Measurements from ENCODE around the gene HRC. TPM values are rescaled to one million over a fixed set of nuclear protein-coding genes. Genes with fewer than 3 reads are reported as not detected.

Gene HRC
- total and polyA plus RNA-seq, 11 donors = 267 to 1,953 (median 867) TPM

DNA sequence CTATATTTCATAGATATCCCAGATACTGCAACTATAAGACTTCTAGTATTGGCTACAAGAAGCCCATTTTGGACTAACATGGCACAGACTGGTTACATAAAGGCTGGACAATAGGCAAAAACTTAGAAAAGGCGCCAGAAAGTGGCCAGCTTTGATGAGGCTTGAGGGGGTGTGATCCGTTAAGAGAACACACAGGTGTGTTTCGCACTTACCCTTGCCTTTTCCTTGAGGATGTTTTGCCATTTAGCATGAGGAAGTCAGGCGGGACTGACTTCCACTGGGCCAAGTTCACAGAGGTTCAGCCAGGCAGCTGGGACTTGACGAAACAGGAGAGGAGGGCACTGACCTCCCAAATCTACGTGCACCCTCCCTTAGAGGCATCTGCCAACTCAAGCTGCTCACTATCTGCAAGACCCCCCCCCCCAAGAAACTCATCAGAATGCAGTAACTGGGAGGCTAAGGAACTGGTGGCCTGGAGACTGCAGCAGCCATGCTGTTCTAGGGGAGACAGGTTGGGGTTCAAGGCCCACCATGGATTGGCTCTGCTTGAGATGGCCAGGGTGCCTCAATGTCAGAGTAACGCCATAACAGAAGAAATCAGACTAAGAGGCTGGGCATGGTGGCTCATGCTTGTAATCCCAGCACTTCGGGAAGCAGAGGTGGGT lies 45.5 kb downstream of the HRC start:
- no peaks in the 10 kb centered on the region for H3K9me3 ChIP-seq
- H3K27ac ChIP-seq = peak overlapping the region in 4 of 12 donors; percentile 32 to 52 (median 38)
- ATAC-seq = no peak
- TF ChIP-seq, protein P1, sequence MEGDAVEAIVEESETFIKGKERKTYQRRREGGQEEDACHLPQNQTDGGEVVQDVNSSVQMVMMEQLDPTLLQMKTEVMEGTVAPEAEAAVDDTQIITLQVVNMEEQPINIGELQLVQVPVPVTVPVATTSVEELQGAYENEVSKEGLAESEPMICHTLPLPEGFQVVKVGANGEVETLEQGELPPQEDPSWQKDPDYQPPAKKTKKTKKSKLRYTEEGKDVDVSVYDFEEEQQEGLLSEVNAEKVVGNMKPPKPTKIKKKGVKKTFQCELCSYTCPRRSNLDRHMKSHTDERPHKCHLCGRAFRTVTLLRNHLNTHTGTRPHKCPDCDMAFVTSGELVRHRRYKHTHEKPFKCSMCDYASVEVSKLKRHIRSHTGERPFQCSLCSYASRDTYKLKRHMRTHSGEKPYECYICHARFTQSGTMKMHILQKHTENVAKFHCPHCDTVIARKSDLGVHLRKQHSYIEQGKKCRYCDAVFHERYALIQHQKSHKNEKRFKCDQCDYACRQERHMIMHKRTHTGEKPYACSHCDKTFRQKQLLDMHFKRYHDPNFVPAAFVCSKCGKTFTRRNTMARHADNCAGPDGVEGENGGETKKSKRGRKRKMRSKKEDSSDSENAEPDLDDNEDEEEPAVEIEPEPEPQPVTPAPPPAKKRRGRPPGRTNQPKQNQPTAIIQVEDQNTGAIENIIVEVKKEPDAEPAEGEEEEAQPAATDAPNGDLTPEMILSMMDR (IDR thresholded peaks at IDR 0.05) = no peak
- TF ChIP-seq POLR2A (IDR thresholded peaks at IDR 0.05) = no peak
- no peaks in the 10 kb centered on the region for H3K27me3 ChIP-seq
- H3K36me3 ChIP-seq = peaks cover 0 to 51% (median 47%) of the 10 kb centered on the region in 9 donors
- DNase-seq = peak in 1 of 5 donors; percentile 14
- H3K4me3 ChIP-seq = no peak overlapping the region
- WGBS, 4 donors = 78 to 91% (median 81%) methylated on average over 8 of the region's 8 CpGs
- H3K4me1 ChIP-seq = peaks cover 0 to 28% (median 18%) of the 10 kb centered on the region in 12 donors
- intact Hi-C loops (cut with DNase I) = loop anchor here in 4 of 10 donors (5.0 kb wide), 1 partner anchor 38 kb away; no protein-coding TSS in a partner anchor

DNA sequence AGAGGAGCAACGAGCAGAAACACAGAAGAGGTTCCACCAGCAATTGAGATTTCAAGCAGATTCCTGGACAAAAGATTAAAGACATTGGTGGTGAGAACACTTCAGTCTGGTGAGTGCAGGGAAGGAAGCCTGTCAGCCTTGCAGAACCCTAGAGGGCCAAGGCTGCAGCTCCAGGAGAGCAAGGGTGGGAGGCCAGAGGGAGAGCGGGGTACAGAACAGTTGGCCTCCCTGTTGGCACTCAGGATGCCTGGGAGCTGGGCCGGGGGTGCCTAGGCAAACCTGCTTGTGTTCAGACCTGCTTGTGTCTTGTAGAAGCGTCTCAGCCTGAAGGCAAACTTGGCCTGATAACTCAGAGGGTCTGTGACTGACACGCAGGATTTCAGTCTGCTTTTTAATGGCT lies 46.1 kb downstream of the HRC start:
- Histone ChIP-seq H3K36me3 (peaks cover 0 to 57% (median 53%) of the 10 kb centered on the region in 9 donors), H3K4me3 (no peak overlapping the region), H3K27me3 (no peaks in the 10 kb centered on the region), H3K27ac (no peak overlapping the region), H3K9me3 (no peaks in the 10 kb centered on the region), H3K4me1 (peaks cover 0 to 27% (median 18%) of the 10 kb centered on the region in 12 donors)
- ATAC-seq (no peak), DNase-seq (no peak)
- WGBS, 4 donors = 77 to 86% (median 79%) methylated on average over 5 of the region's 5 CpGs
- TF ChIP-seq, protein P1 (IDR thresholded peaks at IDR 0.05) = no peak
- no peak for TF ChIP-seq POLR2A (IDR thresholded peaks at IDR 0.05)
- intact Hi-C loops (cut with DNase I) = no loop called here

- DNase-seq = no peak
- Histone ChIP-seq H3K4me1 (peaks cover 0 to 19% (median 10%) of the 10 kb centered on the region in 12 donors), H3K27ac (no peak overlapping the region), H3K4me3 (no peak overlapping the region), H3K36me3 (peaks cover 0 to 68% (median 64%) of the 10 kb centered on the region in 9 donors), H3K27me3 (no peaks in the 10 kb centered on the region), H3K9me3 (no peaks in the 10 kb centered on the region)
- intact Hi-C loops (cut with DNase I) = no loop called here
- TF ChIP-seq, protein P1 (IDR thresholded peaks at IDR 0.05) = no peak
- TF ChIP-seq POLR2A (IDR thresholded peaks at IDR 0.05) = no peak
- WGBS, 4 donors = 95% methylated on average over 93 of the region's 93 CpGs
- peak in 1 of 4 donors; percentile 31 for ATAC-seq
These were observed 47.4 kb downstream of the HRC start for GRCh38 chr19:49107625-49108459.

GRCh38 chr19:49106648-49107135 lies 48.5 kb downstream of the HRC start:
- H3K27ac ChIP-seq = no peak overlapping the region
- H3K9me3 ChIP-seq = no peaks in the 10 kb centered on the region
- 58 to 70% (median 64%) methylated on average over 12 of the region's 12 CpGs for WGBS, 4 donors
- peak in 3 of 4 donors; percentile 33 to 39 (median 35) for ATAC-seq
- peaks cover 0 to 19% (median 10%) of the 10 kb centered on the region in 12 donors for H3K4me1 ChIP-seq
- intact Hi-C loops (cut with DNase I) = no loop called here
- H3K4me3 ChIP-seq = no peak overlapping the region
- peaks cover 0 to 79% (median 75%) of the 10 kb centered on the region in 9 donors for H3K36me3 ChIP-seq
- no peaks in the 10 kb centered on the region for H3K27me3 ChIP-seq
- TF ChIP-seq, protein P1 (IDR thresholded peaks at IDR 0.05) = peak; percentile 58 to 80 (median 74)
- no peak for TF ChIP-seq POLR2A (IDR thresholded peaks at IDR 0.05)
- peak in 2 of 5 donors; percentile 27 to 58 for DNase-seq
